Neural progenitor cell (in vitro differentiated cells): ENCODE data around the gene RNF181. TPM values are rescaled to one million over a fixed set of nuclear protein-coding genes. Genes with fewer than 3 reads are reported as not detected.

Source experiments
- DNase-seq: peaks from one replicate; pipeline ENCODE4 v3.0.0-alpha.2; 2016; ENCODE audit warnings: low spot score
- H2AFZ ChIP-seq: fragments of 200-600 bp; sonication (generic); replicated peaks from 2 replicates; pipeline ENCODE4 v1.6.1; 2016; ENCODE audit warnings: antibody characterized with exemption
- H3F3A ChIP-seq: fragments of 200-600 bp; sonication (generic); 2 replicates; pipeline ENCODE4 v1.6.1; 2016; ENCODE audit warnings: antibody characterized with exemption, low read depth
- H3K27ac ChIP-seq: fragments of 200-600 bp; sonication (generic); 2 replicates; pipeline ENCODE4 v1.5.1; 2016; ENCODE audit warnings: mild to moderate bottlenecking
- H3K27me3 ChIP-seq: fragments of 200-600 bp; sonication (generic); 2 replicates; pipeline ENCODE4 v1.6.1; 2016; ENCODE audit warnings: mild to moderate bottlenecking, moderate library complexity
- H3K36me3 ChIP-seq: fragments of 200-600 bp; sonication (generic); 2 replicates; pipeline ENCODE4 v1.5.1; 2016
- H3K4me1 ChIP-seq: fragments of 200-600 bp; sonication (generic); 2 replicates; pipeline ENCODE4 v1.6.1; 2016; ENCODE audit warnings: mixed run types
- H3K4me2 ChIP-seq: fragments of 200-600 bp; sonication (generic); 2 replicates; pipeline ENCODE4 v1.6.1; 2016
- H3K4me3 ChIP-seq: fragments of 200-600 bp; sonication (generic); 2 replicates; pipeline ENCODE4 v1.5.1; 2016
- H3K79me2 ChIP-seq: fragments of 200-600 bp; sonication (generic); 2 replicates; pipeline ENCODE4 v1.6.1; 2016; ENCODE audit warnings: low read depth
- H3K9ac ChIP-seq: fragments of 200-600 bp; sonication (generic); 2 replicates; pipeline ENCODE4 v1.6.1; 2016
- H3K9me3 ChIP-seq: fragments of 200-600 bp; sonication (generic); 2 replicates; pipeline ENCODE4 v1.5.1; 2016; ENCODE audit warnings: low read depth
- H4K20me1 ChIP-seq: fragments of 200-600 bp; sonication (generic); 2 replicates; pipeline ENCODE4 v1.6.1; 2016; ENCODE audit warnings: low read depth
- H3K27ac Mint-ChIP-seq: 3 replicates; pipeline ENCODE4 v1.8.0; 2021; ENCODE audit warnings: mixed read lengths
- H3K27me3 Mint-ChIP-seq: 2 replicates; pipeline ENCODE4 v1.8.0; 2022; ENCODE audit warnings: low read depth, mild to moderate bottlenecking, inconsistent platforms, moderate library complexity, mixed read lengths; ENCODE audit not compliant: insufficient read depth
- H3K36me3 Mint-ChIP-seq: 3 replicates; pipeline ENCODE4 v1.8.0; 2021; ENCODE audit warnings: mixed read lengths
- H3K4me1 Mint-ChIP-seq: 3 replicates; pipeline ENCODE4 v1.8.0; 2021; ENCODE audit warnings: mixed read lengths
- H3K4me3 Mint-ChIP-seq: 3 replicates; pipeline ENCODE4 v1.8.0; 2021; ENCODE audit warnings: mild to moderate bottlenecking, moderate library complexity, mixed read lengths
- H3K9me3 Mint-ChIP-seq: 3 replicates; pipeline ENCODE4 v1.8.0; 2020; ENCODE audit warnings: mixed read lengths
- CTCF ChIP-seq: fragments of 200-600 bp; sonication (generic); IDR thresholded peaks from 2 replicates; pipeline ENCODE4 v1.5.1; 2017; ENCODE audit warnings: antibody characterized with exemption, mild to moderate bottlenecking
- EZH2 ChIP-seq: fragments of 200-600 bp; sonication (generic); IDR thresholded peaks from 2 replicates; pipeline ENCODE4 v1.6.1; 2017; ENCODE audit warnings: antibody characterized with exemption, mild to moderate bottlenecking, moderate library complexity
- EZH2phosphoT487 ChIP-seq: fragments of 200-600 bp; sonication (generic); IDR thresholded peaks from 2 replicates; pipeline ENCODE4 v1.6.1; 2017; ENCODE audit warnings: antibody characterized with exemption
- total RNA-seq: library from RNA; depleted of rRNA; stranded (reverse); fragments of >200 nt; gene quantifications from 2 replicates; pipeline ENCODE4 v1.2.3, GENCODE V29; 2015; ENCODE audit warnings: low replicate concordance

Gene RNF181
- total RNA-seq, 1 donor from 2014 or later = 81.3 TPM

DNA sequence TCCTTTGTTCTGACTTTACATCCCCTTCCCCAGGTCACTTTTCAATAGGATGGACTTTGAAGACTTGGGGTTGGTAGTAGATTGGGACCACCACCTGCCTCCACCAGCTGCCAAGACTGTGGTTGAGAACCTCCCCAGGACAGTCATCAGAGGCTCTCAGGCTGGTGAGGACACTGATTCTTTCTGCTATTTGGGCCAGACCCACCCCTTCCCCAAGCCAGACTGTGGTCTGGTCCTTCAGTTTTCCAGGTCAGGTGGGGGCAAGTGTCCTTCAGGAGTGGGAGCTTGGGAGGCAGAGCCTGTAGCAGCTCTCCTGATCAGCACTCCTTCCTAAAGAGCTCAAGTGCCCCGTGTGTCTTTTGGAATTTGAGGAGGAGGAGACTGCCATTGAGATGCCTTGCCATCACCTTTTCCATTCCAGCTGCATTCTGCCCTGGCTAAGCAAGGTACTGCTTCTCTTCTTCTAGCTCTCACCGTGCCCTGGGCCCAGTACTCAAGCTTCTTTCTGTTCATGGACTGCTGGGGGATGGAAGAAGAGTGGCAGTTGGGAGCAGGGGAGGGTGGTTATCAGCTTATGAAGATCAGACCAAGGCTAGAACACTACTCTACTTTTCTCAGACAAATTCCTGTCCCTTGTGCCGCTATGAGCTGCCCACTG, 1.1 kb downstream of the RNF181 start:
- H3K27ac ChIP-seq = no peak overlapping the region
- no peak for TF ChIP-seq EZH2
- TF ChIP-seq EZH2phosphoT487 = no peak
- TF ChIP-seq CTCF = no peak
- peak overlapping the region; percentile 97 for H3K4me3 Mint-ChIP-seq

GRCh38 chr2:85597241-85597640, 1.7 kb downstream of the RNF181 start:
- H2AFZ ChIP-seq = no peak overlapping the region
- peaks cover 9% of the 10 kb centered on the region for H3K27me3 Mint-ChIP-seq
- TF ChIP-seq CTCF (no peak), EZH2 (no peak), EZH2phosphoT487 (no peak)
- H3K9me3 ChIP-seq = no peaks in the 10 kb centered on the region
- H3F3A ChIP-seq = peaks cover 3% of the 10 kb centered on the region
- H3K4me1 ChIP-seq = peaks cover 9% of the 10 kb centered on the region
- no peak overlapping the region for H3K27ac Mint-ChIP-seq
- H3K4me3 ChIP-seq = no peak overlapping the region
- no peak overlapping the region for H3K27ac ChIP-seq
- H3K4me3 Mint-ChIP-seq = peak overlapping the region; percentile 97
- DNase-seq = no peak
- no peak overlapping the region for H3K4me2 ChIP-seq
- H3K27me3 ChIP-seq = no peaks in the 10 kb centered on the region
- no peaks in the 10 kb centered on the region for H3K9me3 Mint-ChIP-seq
- H3K79me2 ChIP-seq = peaks cover 25% of the 10 kb centered on the region
- no peaks in the 10 kb centered on the region for H3K36me3 Mint-ChIP-seq
- H3K9ac ChIP-seq = no peak overlapping the region
- H3K36me3 ChIP-seq = no peaks in the 10 kb centered on the region
- H3K4me1 Mint-ChIP-seq = peaks cover 34% of the 10 kb centered on the region
- H4K20me1 ChIP-seq = peaks cover 18% of the 10 kb centered on the region

More for the DNA sequence above, 1.1 kb downstream of the RNF181 start:
- Histone ChIP-seq H3K4me1 (peaks cover 8% of the 10 kb centered on the region), H3K4me3 (peak overlapping the region; percentile 76), H3K4me2 (peak overlapping the region; percentile 87), H3K36me3 (no peaks in the 10 kb centered on the region), H4K20me1 (peaks cover 13% of the 10 kb centered on the region), H3K9me3 (no peaks in the 10 kb centered on the region), H3K79me2 (peaks cover 25% of the 10 kb centered on the region), H3K9ac (peak overlapping the region; percentile 65), H3K27me3 (no peaks in the 10 kb centered on the region), H2AFZ (no peak overlapping the region), H3F3A (peaks cover 3% of the 10 kb centered on the region)
- DNase-seq = no peak
- H3K4me1 Mint-ChIP-seq = peaks cover 32% of the 10 kb centered on the region
- H3K36me3 Mint-ChIP-seq = no peaks in the 10 kb centered on the region
- H3K27ac Mint-ChIP-seq = no peak overlapping the region
- peaks cover 7% of the 10 kb centered on the region for H3K27me3 Mint-ChIP-seq
- H3K9me3 Mint-ChIP-seq = no peaks in the 10 kb centered on the region

DNA sequence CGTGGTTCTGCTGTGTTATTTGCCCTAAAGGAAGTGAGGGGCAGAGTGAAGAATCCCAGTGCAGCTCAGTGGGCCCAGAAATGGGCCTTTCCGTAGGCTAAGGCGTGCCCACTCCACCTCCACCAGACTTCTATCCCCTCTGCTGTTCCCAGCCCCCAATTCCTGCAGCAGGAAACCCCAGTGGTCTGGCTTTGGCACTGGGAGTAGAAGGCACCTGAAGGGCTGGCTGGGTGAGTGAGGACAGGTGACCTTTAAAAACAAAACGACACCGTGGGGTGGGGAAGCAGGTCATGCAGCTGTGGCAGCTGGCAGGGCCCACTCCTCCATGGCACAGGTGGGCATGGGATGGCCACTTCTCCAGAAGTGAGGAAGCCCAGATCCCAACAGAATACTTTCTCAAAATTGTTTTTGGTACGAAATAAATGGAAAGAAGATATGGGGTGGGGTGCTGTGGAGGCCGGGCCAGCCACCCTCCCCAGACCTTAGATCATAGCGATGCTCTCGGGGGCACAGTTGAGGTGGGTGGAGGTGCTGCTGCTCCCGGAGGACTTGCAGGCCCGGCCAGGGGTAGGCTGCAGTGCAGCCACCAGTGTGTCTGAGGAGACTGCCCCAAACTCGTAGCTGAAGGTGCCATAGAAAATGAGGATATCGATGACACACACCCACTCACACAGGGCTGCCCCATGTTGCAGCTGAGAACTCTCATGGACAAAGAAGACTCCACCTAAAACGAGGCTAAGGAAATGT, 3.2 kb downstream of the RNF181 start:
- Histone ChIP-seq H3K9ac (no peak overlapping the region), H3F3A (peaks cover 12% of the 10 kb centered on the region), H3K4me3 (no peak overlapping the region), H3K4me1 (peaks cover 9% of the 10 kb centered on the region), H3K27me3 (no peaks in the 10 kb centered on the region), H2AFZ (no peak overlapping the region), H3K27ac (no peak overlapping the region), H4K20me1 (peaks cover 18% of the 10 kb centered on the region), H3K4me2 (no peak overlapping the region), H3K79me2 (peaks cover 34% of the 10 kb centered on the region), H3K36me3 (no peaks in the 10 kb centered on the region), H3K9me3 (no peaks in the 10 kb centered on the region)
- peaks cover 9% of the 10 kb centered on the region for H3K27me3 Mint-ChIP-seq
- no peaks in the 10 kb centered on the region for H3K9me3 Mint-ChIP-seq
- no peak overlapping the region for H3K4me3 Mint-ChIP-seq
- H3K4me1 Mint-ChIP-seq = peaks cover 38% of the 10 kb centered on the region
- TF ChIP-seq EZH2 (no peak), CTCF (no peak), EZH2phosphoT487 (no peak)
- H3K36me3 Mint-ChIP-seq = peaks cover under 1% of the 10 kb centered on the region
- H3K27ac Mint-ChIP-seq = no peak overlapping the region
- DNase-seq = no peak
